ENCODE measurements around the gene FRAS1. TPM values are rescaled to one million over a fixed set of nuclear protein-coding genes. Genes with fewer than 3 reads are reported as not detected.

The FRAS1 gene
- total RNA-seq, 2 experiments from 2014 or later, result 0.05 to 0.22 TPM

DNA sequence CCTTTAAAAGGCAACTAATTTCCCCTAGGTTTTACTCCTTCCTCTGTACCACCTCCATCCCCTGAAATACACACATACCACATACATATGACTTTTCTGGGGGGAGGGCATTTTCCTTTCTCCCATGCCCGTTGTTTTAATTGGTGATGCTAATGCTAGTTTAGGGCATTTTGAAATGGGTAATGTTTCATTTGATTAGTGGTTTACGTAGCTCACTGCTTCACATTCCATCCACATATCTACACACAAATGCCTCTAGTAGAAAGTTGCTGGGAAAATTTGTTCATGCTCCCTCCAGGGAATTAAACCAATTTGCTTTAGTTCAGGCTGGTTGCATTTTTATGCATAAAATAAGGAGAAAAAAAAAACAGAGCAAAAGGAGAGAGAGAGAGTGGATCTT, 231.2 kb downstream of the FRAS1 start:
- POLR2A ChIA-PET, result no interaction called here
- H3K4me1 Mint-ChIP-seq (ENCODE audit: low read depth), result no peaks in the 10 kb centered on the region
- no peak overlapping the region for H3K27ac Mint-ChIP-seq
- intact Hi-C loops (cut with micrococcal nuclease), result no loop called here
- no peak for ATAC-seq
- peaks cover 1% of the 10 kb centered on the region for H3K27me3 Mint-ChIP-seq
- no peak for DNase-seq
- CTCF ChIA-PET, result no interaction called here
- no peak overlapping the region for H3K4me3 Mint-ChIP-seq
- TF ChIP-seq, protein P1, sequence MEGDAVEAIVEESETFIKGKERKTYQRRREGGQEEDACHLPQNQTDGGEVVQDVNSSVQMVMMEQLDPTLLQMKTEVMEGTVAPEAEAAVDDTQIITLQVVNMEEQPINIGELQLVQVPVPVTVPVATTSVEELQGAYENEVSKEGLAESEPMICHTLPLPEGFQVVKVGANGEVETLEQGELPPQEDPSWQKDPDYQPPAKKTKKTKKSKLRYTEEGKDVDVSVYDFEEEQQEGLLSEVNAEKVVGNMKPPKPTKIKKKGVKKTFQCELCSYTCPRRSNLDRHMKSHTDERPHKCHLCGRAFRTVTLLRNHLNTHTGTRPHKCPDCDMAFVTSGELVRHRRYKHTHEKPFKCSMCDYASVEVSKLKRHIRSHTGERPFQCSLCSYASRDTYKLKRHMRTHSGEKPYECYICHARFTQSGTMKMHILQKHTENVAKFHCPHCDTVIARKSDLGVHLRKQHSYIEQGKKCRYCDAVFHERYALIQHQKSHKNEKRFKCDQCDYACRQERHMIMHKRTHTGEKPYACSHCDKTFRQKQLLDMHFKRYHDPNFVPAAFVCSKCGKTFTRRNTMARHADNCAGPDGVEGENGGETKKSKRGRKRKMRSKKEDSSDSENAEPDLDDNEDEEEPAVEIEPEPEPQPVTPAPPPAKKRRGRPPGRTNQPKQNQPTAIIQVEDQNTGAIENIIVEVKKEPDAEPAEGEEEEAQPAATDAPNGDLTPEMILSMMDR (IDR thresholded peaks at IDR 0.05), result no peak
- no peaks in the 10 kb centered on the region for H3K9me3 Mint-ChIP-seq
- no peaks in the 10 kb centered on the region for H3K36me3 Mint-ChIP-seq (ENCODE audit: low read depth)

DNA sequence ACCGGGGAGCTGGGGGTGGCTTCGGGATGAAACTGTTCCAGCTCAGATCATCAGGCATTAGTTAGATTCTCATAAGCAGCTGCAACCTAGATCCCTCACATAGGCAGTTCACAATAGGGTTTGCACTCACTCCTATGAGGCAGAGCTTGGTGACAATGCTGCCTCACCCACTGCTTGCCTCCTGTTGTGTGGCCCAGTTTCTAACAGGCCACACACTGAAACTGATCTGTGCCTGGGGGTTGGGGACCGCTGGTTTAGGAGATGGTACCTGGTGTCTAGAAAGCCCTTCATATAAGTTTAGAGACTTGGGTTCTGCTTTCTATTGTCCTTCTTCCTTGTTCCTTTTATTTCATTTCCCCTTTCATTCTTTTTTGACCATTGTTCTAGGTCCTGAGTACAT, 234.2 kb downstream of the FRAS1 start:
- Mint-ChIP-seq H3K36me3 (ENCODE audit: low read depth) (no peaks in the 10 kb centered on the region), H3K9me3 (no peaks in the 10 kb centered on the region), H3K27me3 (peaks cover 3% of the 10 kb centered on the region), H3K27ac (no peak overlapping the region), H3K4me3 (no peak overlapping the region), H3K4me1 (ENCODE audit: low read depth) (no peaks in the 10 kb centered on the region)
- POLR2A ChIA-PET, result interaction anchor here (0.7 kb wide), 1 partner anchor 26 kb away, joined by 4 read pairs; no protein-coding TSS in a partner anchor
- no peak for DNase-seq
- CTCF ChIA-PET, result no interaction called here
- TF ChIP-seq, protein P1 (IDR thresholded peaks at IDR 0.05), result no peak
- ATAC-seq, result no peak
- intact Hi-C loops (cut with micrococcal nuclease), result no loop called here

GRCh38 chr4:78292341-78292740, 235.2 kb downstream of the FRAS1 start:
- H3K27me3 Mint-ChIP-seq, result peaks cover 3% of the 10 kb centered on the region
- ChIA-PET CTCF (no interaction called here), POLR2A (no interaction called here)
- ATAC-seq (no peak), DNase-seq (no peak)
- intact Hi-C loops (cut with micrococcal nuclease), result no loop called here
- no peak overlapping the region for H3K4me3 Mint-ChIP-seq
- TF ChIP-seq, protein P1 (IDR thresholded peaks at IDR 0.05), result no peak
- no peaks in the 10 kb centered on the region for H3K36me3 Mint-ChIP-seq (ENCODE audit: low read depth)
- H3K27ac Mint-ChIP-seq, result no peak overlapping the region
- H3K4me1 Mint-ChIP-seq (ENCODE audit: low read depth), result peaks cover 3% of the 10 kb centered on the region
- no peaks in the 10 kb centered on the region for H3K9me3 Mint-ChIP-seq

GRCh38 chr4:78292856-78293255, 235.7 kb downstream of the FRAS1 start:
- Mint-ChIP-seq H3K4me3 (no peak overlapping the region), H3K36me3 (ENCODE audit: low read depth) (no peaks in the 10 kb centered on the region), H3K4me1 (ENCODE audit: low read depth) (peaks cover 3% of the 10 kb centered on the region), H3K27ac (no peak overlapping the region), H3K27me3 (peaks cover 3% of the 10 kb centered on the region), H3K9me3 (no peaks in the 10 kb centered on the region)
- ATAC-seq (no peak), DNase-seq (no peak)
- TF ChIP-seq, protein P1 (IDR thresholded peaks at IDR 0.05), result no peak
- intact Hi-C loops (cut with micrococcal nuclease), result no loop called here
- POLR2A ChIA-PET, result no interaction called here
- CTCF ChIA-PET, result no interaction called here

- intact Hi-C loops (cut with micrococcal nuclease), result no loop called here
- DNase-seq (no peak), ATAC-seq (no peak)
- Mint-ChIP-seq H3K4me1 (ENCODE audit: low read depth) (peaks cover 3% of the 10 kb centered on the region), H3K9me3 (no peaks in the 10 kb centered on the region), H3K36me3 (ENCODE audit: low read depth) (no peaks in the 10 kb centered on the region), H3K27me3 (peaks cover 3% of the 10 kb centered on the region), H3K4me3 (no peak overlapping the region), H3K27ac (no peak overlapping the region)
- POLR2A ChIA-PET, result no interaction called here
- CTCF ChIA-PET, result no interaction called here
- TF ChIP-seq, protein P1 (IDR thresholded peaks at IDR 0.05), result no peak
These were observed 236.2 kb downstream of the FRAS1 start for GRCh38 chr4:78293348-78293747.

All from activated CD8-positive, alpha-beta T cell treated with anti-CD3 and anti-CD28 coated beads for 36 hours (primary cell).